Kidney epithelial cell (primary cell): ENCODE results near the gene FAM180A. TPM values are rescaled to one million over a fixed set of nuclear protein-coding genes. Genes with fewer than 3 reads are reported as not detected.

Source experiments
- DNase-seq: peaks from one replicate; pipeline ENCODE4 v3.0.0-alpha.2; 2010; ENCODE audit warnings: low read depth
- H3K27me3 ChIP-seq: 2 replicates; pipeline ENCODE4 v1.6.0; 2011; ENCODE audit warnings: low read length; ENCODE audit not compliant: control insufficient read depth, insufficient read depth
- H3K36me3 ChIP-seq: 2 replicates; pipeline ENCODE4 v1.5.1; 2011; ENCODE audit warnings: low read length; ENCODE audit not compliant: control insufficient read depth, insufficient read depth
- H3K4me3 ChIP-seq: 2 replicates; pipeline ENCODE4 v1.5.1; 2011; ENCODE audit warnings: low read depth, mild to moderate bottlenecking, control low read depth, low read length
- total RNA-seq: library from RNA; depleted of rRNA; stranded (reverse); fragments of >200 nt; gene quantifications from 2 replicates; pipeline ENCODE4 v1.2.3, GENCODE V29; 2015
- TF ChIP-seq, protein P1 (sequence below): IDR thresholded peaks from 2 replicates; pipeline ENCODE4 v1.5.1; 2011; ENCODE audit warnings: mild to moderate bottlenecking, moderate library complexity, low read length, control low read depth, inconsistent platforms; ENCODE audit not compliant: insufficient read depth, poor library complexity, severe bottlenecking

Gene FAM180A
- total RNA-seq, 1 donor from 2014 or later: not detected

DNA sequence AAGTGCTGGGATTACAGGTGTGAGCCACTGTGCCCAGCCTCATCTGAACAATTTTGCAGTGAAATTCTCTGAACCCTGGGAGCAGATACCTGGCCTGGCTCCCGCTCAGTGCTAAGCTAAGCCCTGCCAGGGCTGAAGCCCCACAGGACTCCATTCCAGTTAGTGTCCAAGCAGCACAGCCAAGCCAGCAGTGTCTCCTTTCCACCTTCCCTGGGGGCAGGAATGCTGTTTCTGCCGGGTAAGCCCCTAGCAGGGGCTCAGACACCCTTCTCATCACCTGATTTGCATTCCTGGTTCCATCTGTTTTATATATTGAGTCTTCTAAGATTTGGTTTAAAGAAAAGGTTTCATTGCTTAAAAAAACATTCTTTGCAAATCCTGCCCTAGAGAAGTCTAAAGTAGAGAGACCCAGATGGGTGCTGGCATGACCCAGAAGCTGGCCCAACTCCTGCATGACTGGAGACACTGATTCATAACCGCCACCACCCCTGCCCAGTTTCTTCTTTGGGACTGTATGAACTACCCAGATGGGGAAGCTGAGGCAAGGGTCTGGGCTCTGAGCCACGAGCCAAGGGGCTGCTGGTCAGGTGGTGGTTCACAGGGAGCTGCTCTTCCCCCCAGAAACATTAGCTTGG, 34.7 kb downstream of the FAM180A start:
- Histone ChIP-seq H3K4me3 (no peak overlapping the region), H3K36me3 (no peaks in the 10 kb centered on the region), H3K27me3 (no peaks in the 10 kb centered on the region)
- DNase-seq: no peak
- TF ChIP-seq, protein P1, sequence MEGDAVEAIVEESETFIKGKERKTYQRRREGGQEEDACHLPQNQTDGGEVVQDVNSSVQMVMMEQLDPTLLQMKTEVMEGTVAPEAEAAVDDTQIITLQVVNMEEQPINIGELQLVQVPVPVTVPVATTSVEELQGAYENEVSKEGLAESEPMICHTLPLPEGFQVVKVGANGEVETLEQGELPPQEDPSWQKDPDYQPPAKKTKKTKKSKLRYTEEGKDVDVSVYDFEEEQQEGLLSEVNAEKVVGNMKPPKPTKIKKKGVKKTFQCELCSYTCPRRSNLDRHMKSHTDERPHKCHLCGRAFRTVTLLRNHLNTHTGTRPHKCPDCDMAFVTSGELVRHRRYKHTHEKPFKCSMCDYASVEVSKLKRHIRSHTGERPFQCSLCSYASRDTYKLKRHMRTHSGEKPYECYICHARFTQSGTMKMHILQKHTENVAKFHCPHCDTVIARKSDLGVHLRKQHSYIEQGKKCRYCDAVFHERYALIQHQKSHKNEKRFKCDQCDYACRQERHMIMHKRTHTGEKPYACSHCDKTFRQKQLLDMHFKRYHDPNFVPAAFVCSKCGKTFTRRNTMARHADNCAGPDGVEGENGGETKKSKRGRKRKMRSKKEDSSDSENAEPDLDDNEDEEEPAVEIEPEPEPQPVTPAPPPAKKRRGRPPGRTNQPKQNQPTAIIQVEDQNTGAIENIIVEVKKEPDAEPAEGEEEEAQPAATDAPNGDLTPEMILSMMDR: no peak

GRCh38 chr7:135712796-135713195, 35.8 kb downstream of the FAM180A start:
- H3K27me3 ChIP-seq: no peaks in the 10 kb centered on the region
- H3K4me3 ChIP-seq: no peak overlapping the region
- TF ChIP-seq, protein P1: no peak
- no peaks in the 10 kb centered on the region for H3K36me3 ChIP-seq
- DNase-seq: no peak

- no peak for DNase-seq
- TF ChIP-seq, protein P1: no peak
- no peaks in the 10 kb centered on the region for H3K27me3 ChIP-seq
- no peaks in the 10 kb centered on the region for H3K36me3 ChIP-seq
- no peak overlapping the region for H3K4me3 ChIP-seq
Observed at GRCh38 chr7:135712182-135712782, 36.3 kb downstream of the FAM180A start.

DNA sequence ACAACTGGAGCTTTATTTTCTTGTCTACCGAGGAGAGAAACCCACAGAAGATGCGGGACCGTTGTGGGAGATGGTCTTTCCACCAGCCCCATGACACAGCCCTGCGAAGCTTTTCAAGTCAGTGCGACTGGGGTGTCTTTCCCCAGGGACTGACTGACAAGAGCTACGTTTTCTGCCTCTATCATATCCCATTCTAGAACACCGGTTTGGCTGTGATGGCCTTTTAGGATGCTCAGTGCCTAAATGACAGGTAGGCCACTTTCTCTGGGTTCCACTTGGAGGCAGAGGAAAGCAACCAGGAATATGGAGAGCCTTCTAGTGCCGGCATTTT, 37.5 kb downstream of the FAM180A start:
- no peak overlapping the region for H3K4me3 ChIP-seq
- TF ChIP-seq, protein P1: no peak
- H3K36me3 ChIP-seq: no peaks in the 10 kb centered on the region
- no peak for DNase-seq
- no peaks in the 10 kb centered on the region for H3K27me3 ChIP-seq

GRCh38 chr7:135710417-135711138, 38.0 kb downstream of the FAM180A start:
- H3K36me3 ChIP-seq: no peaks in the 10 kb centered on the region
- no peaks in the 10 kb centered on the region for H3K27me3 ChIP-seq
- no peak overlapping the region for H3K4me3 ChIP-seq
- TF ChIP-seq, protein P1: peak; percentile 78
- no peak for DNase-seq
